ENCODE data around the gene GAP43. TPM values are rescaled to one million over a fixed set of nuclear protein-coding genes. Genes with fewer than 3 reads are reported as not detected.

GAP43 gene, protein sequence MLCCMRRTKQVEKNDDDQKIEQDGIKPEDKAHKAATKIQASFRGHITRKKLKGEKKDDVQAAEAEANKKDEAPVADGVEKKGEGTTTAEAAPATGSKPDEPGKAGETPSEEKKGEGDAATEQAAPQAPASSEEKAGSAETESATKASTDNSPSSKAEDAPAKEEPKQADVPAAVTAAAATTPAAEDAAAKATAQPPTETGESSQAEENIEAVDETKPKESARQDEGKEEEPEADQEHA
- 167 TPM for total RNA-seq

DNA sequence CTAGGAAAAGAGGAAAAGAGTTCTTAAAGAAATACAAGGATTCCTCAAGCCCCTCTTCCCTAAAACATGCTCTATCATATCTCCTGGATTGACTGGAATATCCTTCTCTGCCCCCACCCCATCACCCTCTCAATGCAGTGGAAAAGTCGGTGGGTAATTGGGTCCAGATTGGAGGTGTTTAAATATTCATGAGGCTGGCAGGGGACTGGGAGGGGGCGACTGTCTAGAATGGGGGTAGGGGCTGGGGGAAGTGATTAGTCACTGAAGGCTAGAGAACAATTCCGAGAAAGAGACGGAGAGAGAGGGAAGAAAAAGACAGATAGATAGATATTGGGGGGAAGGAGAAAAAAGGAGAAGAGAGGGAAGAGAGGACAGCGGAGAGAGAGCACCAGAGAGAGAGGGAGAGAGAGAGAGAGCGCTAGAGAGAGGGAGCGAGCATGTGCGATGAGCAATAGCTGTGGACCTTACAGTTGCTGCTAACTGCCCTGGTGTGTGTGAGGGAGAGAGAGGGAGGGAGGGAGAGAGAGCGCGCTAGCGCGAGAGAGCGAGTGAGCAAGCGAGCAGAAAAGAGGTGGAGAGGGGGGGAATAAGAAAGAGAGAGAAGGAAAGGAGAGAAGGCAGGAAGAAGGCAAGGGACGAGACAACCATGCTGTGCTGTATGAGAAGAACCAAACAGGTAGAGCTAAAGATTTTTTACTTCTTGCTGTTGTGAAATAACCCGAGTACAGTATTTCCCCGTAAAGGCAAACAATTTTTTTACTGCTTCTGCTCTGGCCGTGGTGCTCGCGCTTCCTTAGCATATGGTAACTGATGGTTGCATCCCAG lies at the start of gene GAP43:
Gene GAP43 (plus strand): TSS at position 467 of the 825 bp plus-strand sequence. CDS start 180 bp downstream, at position 647.

Measured in parietal lobe (tissue), 1 donor.